H9 (cell line): Measurements from ENCODE around the gene ZIM2. TPM values are rescaled to one million over a fixed set of nuclear protein-coding genes. Genes with fewer than 3 reads are reported as not detected.

Experiments
- DNase-seq: peaks from one replicate; pipeline ENCODE4 v3.0.0-alpha.2; 2017
- H2AFZ ChIP-seq: one replicate; pipeline ENCODE4 v1.6.1; 2013; ENCODE audit warnings: mild to moderate bottlenecking, low read length, control low read depth, moderate library complexity
- H2AK5ac ChIP-seq: 2 replicates; pipeline ENCODE4 v1.6.1; 2013; ENCODE audit warnings: low read length, control low read depth, mixed read lengths; ENCODE audit not compliant: insufficient read length
- H2BK120ac ChIP-seq: one replicate; pipeline ENCODE4 v1.6.1; 2013; ENCODE audit warnings: low read depth, mild to moderate bottlenecking, low read length, control low read depth, inconsistent platforms; ENCODE audit not compliant: poor library complexity, severe bottlenecking
- H2BK12ac ChIP-seq: 2 replicates; pipeline ENCODE4 v1.6.1; 2013; ENCODE audit warnings: low read length, control low read depth, mixed read lengths, low read depth; ENCODE audit not compliant: insufficient read length
- H2BK15ac ChIP-seq: 2 replicates; pipeline ENCODE4 v1.6.1; 2013; ENCODE audit warnings: low read depth, low read length, control low read depth
- H2BK20ac ChIP-seq: one replicate; pipeline ENCODE4 v1.6.1; 2013; ENCODE audit warnings: low read depth, mild to moderate bottlenecking, low read length, control low read depth, inconsistent platforms; ENCODE audit not compliant: poor library complexity, severe bottlenecking
- H2BK5ac ChIP-seq: 2 replicates; pipeline ENCODE4 v1.6.1; 2013; ENCODE audit warnings: low read length, control low read depth, mixed read lengths; ENCODE audit not compliant: insufficient read length
- H3K14ac ChIP-seq: 2 replicates; pipeline ENCODE4 v1.6.1; 2013; ENCODE audit warnings: low read length, control low read depth; ENCODE audit not compliant: insufficient read depth
- H3K18ac ChIP-seq: 2 replicates; pipeline ENCODE4 v1.6.1; 2013; ENCODE audit warnings: low read depth, mild to moderate bottlenecking, mixed read lengths, low read length, control low read depth; ENCODE audit not compliant: insufficient read length
- H3K23ac ChIP-seq: 2 replicates; pipeline ENCODE4 v1.6.1; 2013; ENCODE audit warnings: low read length, control low read depth, mixed read lengths, low read depth; ENCODE audit not compliant: insufficient read length
- H3K23me2 ChIP-seq: 2 replicates; pipeline ENCODE4 v1.6.1; 2013; ENCODE audit warnings: low read depth, mild to moderate bottlenecking, mixed read lengths, low read length, control low read depth; ENCODE audit not compliant: insufficient read length, poor library complexity, severe bottlenecking
- H3K27ac ChIP-seq: 2 replicates; pipeline ENCODE4 v1.5.1; 2013; ENCODE audit warnings: low read length, control low read depth, mixed read lengths, low read depth; ENCODE audit not compliant: insufficient read length
- H3K27me3 ChIP-seq: 2 replicates; pipeline ENCODE4 v1.6.1; 2013; ENCODE audit warnings: low read length, control low read depth, inconsistent platforms; ENCODE audit not compliant: insufficient read depth
- H3K4ac ChIP-seq: 2 replicates; pipeline ENCODE4 v1.6.1; 2013; ENCODE audit warnings: low read depth, mild to moderate bottlenecking, control low read depth, inconsistent platforms, low read length, moderate library complexity
- H3K4me1 ChIP-seq: 2 replicates; pipeline ENCODE4 v1.6.1; 2013; ENCODE audit warnings: low read length, control low read depth, inconsistent platforms; ENCODE audit not compliant: insufficient read depth
- H3K4me2 ChIP-seq: 2 replicates; pipeline ENCODE4 v1.6.1; 2013; ENCODE audit warnings: low read length, control low read depth, mixed read lengths; ENCODE audit not compliant: insufficient read length, insufficient read depth
- H3K56ac ChIP-seq: 2 replicates; pipeline ENCODE4 v1.6.1; 2013; ENCODE audit warnings: low read depth, mild to moderate bottlenecking, mixed read lengths, low read length, control low read depth; ENCODE audit not compliant: insufficient read length
- H3K79me1 ChIP-seq: 2 replicates; pipeline ENCODE4 v1.6.1; 2013; ENCODE audit warnings: low read depth, mild to moderate bottlenecking, moderate library complexity, low read length, control low read depth, inconsistent platforms; ENCODE audit not compliant: insufficient read depth, poor library complexity, severe bottlenecking
- H3K79me2 ChIP-seq: 2 replicates; pipeline ENCODE4 v1.6.1; 2013; ENCODE audit warnings: low read length, control low read depth, inconsistent platforms; ENCODE audit not compliant: insufficient read depth
- H3K9ac ChIP-seq: 2 replicates; pipeline ENCODE4 v1.6.1; 2013; ENCODE audit warnings: low read length, control low read depth, mixed read lengths; ENCODE audit not compliant: insufficient read length; ENCODE audit errors: extremely low read depth
- H3K9me3 ChIP-seq: one replicate; pipeline ENCODE4 v1.6.1; 2013; ENCODE audit warnings: low read depth, low read length, inconsistent platforms; ENCODE audit not compliant: control insufficient read depth
- H3T11ph ChIP-seq: one replicate; pipeline ENCODE4 v1.6.1; 2013; ENCODE audit warnings: mild to moderate bottlenecking, low read length, control low read depth, inconsistent platforms
- H4K20me1 ChIP-seq: one replicate; pipeline ENCODE4 v1.6.1; 2013; ENCODE audit not compliant: control insufficient read depth, insufficient read length, insufficient read depth
- H4K5ac ChIP-seq: 2 replicates; pipeline ENCODE4 v1.6.1; 2013; ENCODE audit warnings: low read depth, mild to moderate bottlenecking, mixed read lengths, low read length, control low read depth; ENCODE audit not compliant: insufficient read length
- H4K8ac ChIP-seq: replicated peaks from 2 replicates; pipeline ENCODE4 v1.6.1; 2013; ENCODE audit warnings: low read length, control low read depth, mixed read lengths, low read depth; ENCODE audit not compliant: insufficient read length
- H4K91ac ChIP-seq: 2 replicates; pipeline ENCODE4 v1.6.1; 2013; ENCODE audit warnings: low read depth, mild to moderate bottlenecking, moderate library complexity, mixed read lengths, low read length, control low read depth; ENCODE audit not compliant: insufficient read length
- H3K27ac Mint-ChIP-seq, 3 experiments: 2 replicates in 2 of 3; 3 replicates in 1 of 3; pipeline ENCODE4 v1.8.0; 2020 to 2021; ENCODE audit warnings: mixed read lengths in 3 of 3, mild to moderate bottlenecking in 1 of 3, moderate library complexity in 1 of 3
- H3K27me3 Mint-ChIP-seq: 2 replicates; pipeline ENCODE4 v1.8.0; 2021; ENCODE audit warnings: low read depth, mild to moderate bottlenecking, moderate library complexity, mixed read lengths
- H3K36me3 Mint-ChIP-seq, 3 experiments: 2 replicates in 2 of 3; 3 replicates in 1 of 3; pipeline ENCODE4 v1.8.0; 2020 to 2021; ENCODE audit warnings: low read depth in 3 of 3, mixed read lengths in 3 of 3; ENCODE audit not compliant: insufficient read depth in 1 of 3
- H3K4me1 Mint-ChIP-seq, 2 experiments: 2 replicates each; pipeline ENCODE4 v1.8.0; 2020; ENCODE audit warnings: mixed read lengths in 2 of 2
- H3K4me3 Mint-ChIP-seq, 2 experiments: 2 replicates in 1 of 2; 3 replicates in 1 of 2; pipeline ENCODE4 v1.8.0; 2020 to 2021; ENCODE audit warnings: mild to moderate bottlenecking in 2 of 2, mixed read lengths in 2 of 2, moderate library complexity in 1 of 2
- H3K9me3 Mint-ChIP-seq, 2 experiments: 2 replicates in 1 of 2; 3 replicates in 1 of 2; pipeline ENCODE4 v1.8.0; 2020; ENCODE audit warnings: mild to moderate bottlenecking in 2 of 2, mixed read lengths in 2 of 2, moderate library complexity in 1 of 2
- CTCF ChIP-seq: fragments of 200-600 bp; sonication (generic); conservative IDR thresholded peaks from 3 replicates; pipeline ENCODE4 v1.8.0; 2021; ENCODE audit warnings: antibody characterized with exemption, mild to moderate bottlenecking
- WGBS: extraction: QIAGEN DNeasy Blood & Tissue Kit; methylation state at CpG from one replicate; pipeline ENCODE4 v1.1.7; 2013; ENCODE audit warnings: missing lambda C conversion rate, low lambda C conversion rate, mixed read lengths; ENCODE audit not compliant: insufficient read length; ENCODE audit errors: extremely low coverage; 5-methylcytosine and 5-hydroxymethylcytosine counted together
- total RNA-seq: library from RNA; stranded (reverse); gene quantifications from 2 replicates; pipeline ENCODE4 v1.2.1, GENCODE V29; 2021

The ZIM2 gene
- total RNA-seq, 1 experiment from 2014 or later: not detected

GRCh38 chr19:56873493-56873892, 33.0 kb upstream of the ZIM2 start:
- Mint-ChIP-seq H3K4me1 (no peaks in the 10 kb centered on the region), H3K27me3 (peaks cover 1% of the 10 kb centered on the region), H3K27ac (no peak overlapping the region), H3K4me3 (no peak overlapping the region), H3K36me3 (peaks cover 18 to 36% (median 36%) of the 10 kb centered on the region in 3 experiments), H3K9me3 (peaks cover 92 to 95% of the 10 kb centered on the region in 2 experiments)
- H3K14ac ChIP-seq: no peak overlapping the region
- peaks cover 85% of the 10 kb centered on the region for H3K9me3 ChIP-seq
- no peaks in the 10 kb centered on the region for H3K79me2 ChIP-seq
- H3T11ph ChIP-seq: no peak overlapping the region
- no peak overlapping the region for H3K4me2 ChIP-seq
- no peak overlapping the region for H2BK5ac ChIP-seq
- no peaks in the 10 kb centered on the region for H4K20me1 ChIP-seq
- H4K91ac ChIP-seq: no peak overlapping the region
- H3K4ac ChIP-seq: no peak overlapping the region
- H2BK20ac ChIP-seq: no peak overlapping the region
- H2BK15ac ChIP-seq: no peak overlapping the region
- H4K5ac ChIP-seq: no peak overlapping the region
- no CpG with 5 or more reads among the region's 5 CpGs for WGBS
- no peaks in the 10 kb centered on the region for H3K27me3 ChIP-seq
- no peaks in the 10 kb centered on the region for H3K79me1 ChIP-seq
- no peak overlapping the region for H3K23ac ChIP-seq
- no peak for DNase-seq
- no peak overlapping the region for H4K8ac ChIP-seq
- H2BK120ac ChIP-seq: no peak overlapping the region
- H2BK12ac ChIP-seq: no peak overlapping the region
- H2AFZ ChIP-seq: no peak overlapping the region
- H3K9ac ChIP-seq: no peak overlapping the region
- no peak overlapping the region for H3K27ac ChIP-seq
- no peak overlapping the region for H3K18ac ChIP-seq
- H3K56ac ChIP-seq: no peak overlapping the region
- no peaks in the 10 kb centered on the region for H3K23me2 ChIP-seq
- no peaks in the 10 kb centered on the region for H3K4me1 ChIP-seq
- TF ChIP-seq CTCF: no peak
- H2AK5ac ChIP-seq: no peak overlapping the region
